ENCODE data around the gene CALHM3.

DNA sequence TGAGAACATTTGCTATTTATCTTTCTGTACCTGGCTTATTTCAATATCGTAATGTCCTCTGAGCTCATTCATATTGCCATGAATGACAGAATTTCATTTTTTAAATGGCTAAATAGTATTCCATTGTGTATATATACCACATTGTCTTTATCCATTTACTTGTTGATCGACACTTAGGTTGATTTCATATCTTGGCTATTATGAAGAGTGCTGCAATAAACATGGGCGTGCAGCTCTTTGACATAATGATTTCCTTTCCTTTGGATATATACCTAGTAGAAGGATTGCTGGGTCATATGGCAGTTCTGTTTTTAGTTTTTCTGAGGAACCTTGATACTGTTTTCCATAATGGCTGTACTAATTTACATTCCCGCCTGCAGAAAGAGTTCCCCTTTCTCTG, 44.6 kb upstream of the CALHM3 start:
- TF ChIP-seq ISL1 (CRISPR knock-in tag; IDR thresholded peaks at IDR 0.05) (no peak), PPARA (CRISPR knock-in tag; IDR thresholded peaks at IDR 0.05; ENCODE audit: borderline replicate concordance) (no peak), ESRRG (CRISPR knock-in tag; IDR thresholded peaks at IDR 0.05) (no peak), ARNTL (CRISPR knock-in tag; IDR thresholded peaks at IDR 0.05; ENCODE audit: borderline replicate concordance, low read depth) (no peak), SNAI2 (CRISPR knock-in tag; IDR thresholded peaks at IDR 0.05) (no peak), ZFP30 (CRISPR knock-in tag; IDR thresholded peaks at IDR 0.05) (no peak)
- TF ChIP-seq, protein P1, sequence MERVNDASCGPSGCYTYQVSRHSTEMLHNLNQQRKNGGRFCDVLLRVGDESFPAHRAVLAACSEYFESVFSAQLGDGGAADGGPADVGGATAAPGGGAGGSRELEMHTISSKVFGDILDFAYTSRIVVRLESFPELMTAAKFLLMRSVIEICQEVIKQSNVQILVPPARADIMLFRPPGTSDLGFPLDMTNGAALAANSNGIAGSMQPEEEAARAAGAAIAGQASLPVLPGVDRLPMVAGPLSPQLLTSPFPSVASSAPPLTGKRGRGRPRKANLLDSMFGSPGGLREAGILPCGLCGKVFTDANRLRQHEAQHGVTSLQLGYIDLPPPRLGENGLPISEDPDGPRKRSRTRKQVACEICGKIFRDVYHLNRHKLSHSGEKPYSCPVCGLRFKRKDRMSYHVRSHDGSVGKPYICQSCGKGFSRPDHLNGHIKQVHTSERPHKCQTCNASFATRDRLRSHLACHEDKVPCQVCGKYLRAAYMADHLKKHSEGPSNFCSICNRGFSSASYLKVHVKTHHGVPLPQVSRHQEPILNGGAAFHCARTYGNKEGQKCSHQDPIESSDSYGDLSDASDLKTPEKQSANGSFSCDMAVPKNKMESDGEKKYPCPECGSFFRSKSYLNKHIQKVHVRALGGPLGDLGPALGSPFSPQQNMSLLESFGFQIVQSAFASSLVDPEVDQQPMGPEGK (CRISPR knock-in tag; IDR thresholded peaks at IDR 0.05; ENCODE audit: borderline replicate concordance), result no peak
